ENCODE data around the gene ZNF654. TPM values are rescaled to one million over a fixed set of nuclear protein-coding genes. Genes with fewer than 3 reads are reported as not detected.

ZNF654 gene
- total RNA-seq, result 10 to 100 TPM; 17.5 to 28.6 (median 24.5) TPM

DNA sequence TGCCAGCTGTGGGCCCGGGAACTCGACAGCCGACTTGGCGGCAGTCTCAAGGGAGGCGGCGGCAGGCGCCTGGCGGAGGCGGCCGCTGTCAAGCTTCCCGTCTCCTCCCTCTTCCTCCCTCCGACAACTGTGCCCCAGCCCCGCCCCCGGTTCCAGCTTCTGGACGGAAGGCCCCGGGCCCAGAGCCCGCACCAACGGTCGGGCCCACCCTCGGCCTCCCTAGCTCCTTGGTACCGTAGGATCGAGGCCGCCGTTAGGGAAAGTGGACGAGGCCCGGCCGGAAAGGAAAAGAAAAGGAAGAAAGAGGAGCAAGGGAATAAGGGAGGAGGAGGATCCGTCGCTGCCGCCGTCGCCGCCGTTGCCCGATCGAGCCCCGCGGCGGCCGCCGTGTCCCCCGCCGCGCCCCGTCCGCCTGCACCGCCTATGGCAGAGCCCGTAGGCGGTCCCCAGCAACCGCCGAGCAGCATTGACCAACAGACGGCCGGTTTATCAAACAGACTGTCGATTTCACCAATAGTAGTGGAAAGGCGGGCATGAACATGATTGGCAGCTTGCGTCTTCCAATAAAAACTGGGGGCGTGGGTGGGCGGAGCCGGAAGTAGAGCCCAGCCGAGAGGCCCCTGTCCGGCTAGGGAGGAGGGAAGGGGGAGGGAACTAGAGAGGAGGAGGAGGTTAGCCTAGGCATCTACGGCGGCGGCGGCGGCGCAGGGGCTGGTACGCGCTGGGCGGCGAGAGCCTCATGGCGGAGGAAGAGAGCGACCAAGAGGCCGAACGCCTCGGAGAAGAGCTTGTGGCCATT is at the start of gene ZNF654, which contains the start of gene CGGBP1:
Gene ZNF654 (plus strand): TSS at position 675 of the 799 bp plus-strand sequence. CDS start 65 bp downstream, at position 740.
Gene CGGBP1 (minus strand): TSS at position 425 of the 799 bp plus-strand sequence. CDS start 3,029 bp downstream, outside the sequence.
- TF ChIP-seq, protein P1, sequence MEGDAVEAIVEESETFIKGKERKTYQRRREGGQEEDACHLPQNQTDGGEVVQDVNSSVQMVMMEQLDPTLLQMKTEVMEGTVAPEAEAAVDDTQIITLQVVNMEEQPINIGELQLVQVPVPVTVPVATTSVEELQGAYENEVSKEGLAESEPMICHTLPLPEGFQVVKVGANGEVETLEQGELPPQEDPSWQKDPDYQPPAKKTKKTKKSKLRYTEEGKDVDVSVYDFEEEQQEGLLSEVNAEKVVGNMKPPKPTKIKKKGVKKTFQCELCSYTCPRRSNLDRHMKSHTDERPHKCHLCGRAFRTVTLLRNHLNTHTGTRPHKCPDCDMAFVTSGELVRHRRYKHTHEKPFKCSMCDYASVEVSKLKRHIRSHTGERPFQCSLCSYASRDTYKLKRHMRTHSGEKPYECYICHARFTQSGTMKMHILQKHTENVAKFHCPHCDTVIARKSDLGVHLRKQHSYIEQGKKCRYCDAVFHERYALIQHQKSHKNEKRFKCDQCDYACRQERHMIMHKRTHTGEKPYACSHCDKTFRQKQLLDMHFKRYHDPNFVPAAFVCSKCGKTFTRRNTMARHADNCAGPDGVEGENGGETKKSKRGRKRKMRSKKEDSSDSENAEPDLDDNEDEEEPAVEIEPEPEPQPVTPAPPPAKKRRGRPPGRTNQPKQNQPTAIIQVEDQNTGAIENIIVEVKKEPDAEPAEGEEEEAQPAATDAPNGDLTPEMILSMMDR (IDR thresholded peaks at IDR 0.05; ENCODE audit: low read depth), result no peak

DNA sequence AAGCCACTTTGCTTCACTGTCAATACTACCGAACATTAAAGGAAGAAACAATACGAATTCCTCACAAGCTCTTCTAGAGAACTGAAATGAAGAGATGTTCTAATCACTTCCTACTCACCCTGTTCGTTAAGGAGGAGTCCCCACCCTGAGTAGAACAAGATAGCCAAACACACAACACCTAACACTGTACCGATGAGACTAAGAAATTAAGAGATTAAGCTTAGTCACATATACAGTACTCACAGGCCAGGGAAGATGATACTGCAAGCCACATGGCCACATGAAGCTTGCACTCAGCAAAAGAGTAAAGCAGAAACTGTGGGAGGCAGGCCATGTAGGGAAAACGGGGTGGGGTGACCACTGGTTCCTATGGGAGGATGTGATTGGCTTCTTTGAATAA is 48.2 kb upstream of the ZNF654 start:
- TF ChIP-seq, protein P1 (IDR thresholded peaks at IDR 0.05; ENCODE audit: low read depth), result no peak

DNA sequence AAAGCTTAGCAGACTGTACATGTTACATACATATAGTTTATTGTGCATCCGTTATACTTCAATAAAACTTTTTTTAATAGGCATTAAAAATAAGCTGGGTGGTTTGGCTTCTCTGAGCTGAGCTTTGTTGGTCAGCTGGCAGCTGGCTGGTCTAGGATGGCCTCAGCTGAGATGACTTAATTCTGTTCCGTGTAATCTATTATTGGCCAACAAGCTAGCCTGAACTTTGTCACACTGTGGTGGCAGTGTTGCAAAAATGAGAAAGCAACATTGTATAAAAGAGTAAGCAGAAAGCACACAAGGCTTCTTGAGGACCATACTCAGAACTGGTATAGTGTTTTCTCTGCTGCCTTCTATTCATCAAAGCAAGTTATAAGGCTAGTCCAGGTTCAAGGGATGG is 45.5 kb upstream of the ZNF654 start:
- TF ChIP-seq, protein P1 (IDR thresholded peaks at IDR 0.05; ENCODE audit: low read depth), result no peak

DNA sequence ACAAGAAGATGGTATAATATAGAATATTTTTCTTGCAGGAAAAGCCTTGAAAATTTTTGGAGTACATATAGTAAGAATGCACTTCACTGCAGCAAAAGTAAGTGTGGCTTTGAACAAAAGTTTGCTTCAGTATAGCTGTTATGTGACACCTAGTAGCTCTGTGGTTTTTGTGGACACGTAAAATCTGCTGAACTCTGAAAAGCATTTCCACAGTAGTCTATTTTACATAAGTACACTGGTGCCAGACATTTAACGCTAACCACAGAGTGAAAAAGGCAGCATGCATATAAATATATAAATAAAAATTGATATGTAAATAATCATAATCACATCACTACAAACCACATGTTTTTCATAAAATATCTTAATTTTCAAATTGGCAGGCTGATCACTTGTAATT is 40.0 kb upstream of the ZNF654 start:
- TF ChIP-seq, protein P1 (IDR thresholded peaks at IDR 0.05; ENCODE audit: low read depth), result no peak

DNA sequence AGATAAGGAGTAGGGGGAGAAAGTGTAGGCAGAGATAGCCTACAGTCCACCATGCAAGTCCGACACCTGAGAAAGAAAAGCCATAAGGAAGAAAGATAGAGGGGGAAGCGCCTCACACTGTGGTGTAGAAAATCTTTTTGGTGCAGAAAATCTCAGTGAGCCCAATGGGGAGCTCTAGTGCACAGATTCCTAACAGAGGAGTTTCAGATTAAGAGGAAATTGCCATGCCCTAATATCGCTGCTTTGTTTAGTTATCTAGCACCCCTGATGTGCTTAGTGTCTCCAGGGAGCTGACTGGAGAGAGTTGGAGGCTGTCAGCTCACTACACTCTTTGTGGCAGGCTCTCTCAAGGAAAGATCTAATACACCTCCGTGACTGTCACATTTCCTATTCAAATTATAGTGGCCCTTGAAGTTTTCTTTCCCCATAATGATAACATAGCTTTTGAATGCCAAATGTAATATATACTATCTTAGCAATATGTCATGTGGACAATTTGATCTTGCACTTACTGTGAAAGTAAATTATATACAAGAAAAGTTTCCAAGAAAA is 34.0 kb upstream of the ZNF654 start:
- TF ChIP-seq, protein P1 (IDR thresholded peaks at IDR 0.05; ENCODE audit: low read depth), result no peak

DNA sequence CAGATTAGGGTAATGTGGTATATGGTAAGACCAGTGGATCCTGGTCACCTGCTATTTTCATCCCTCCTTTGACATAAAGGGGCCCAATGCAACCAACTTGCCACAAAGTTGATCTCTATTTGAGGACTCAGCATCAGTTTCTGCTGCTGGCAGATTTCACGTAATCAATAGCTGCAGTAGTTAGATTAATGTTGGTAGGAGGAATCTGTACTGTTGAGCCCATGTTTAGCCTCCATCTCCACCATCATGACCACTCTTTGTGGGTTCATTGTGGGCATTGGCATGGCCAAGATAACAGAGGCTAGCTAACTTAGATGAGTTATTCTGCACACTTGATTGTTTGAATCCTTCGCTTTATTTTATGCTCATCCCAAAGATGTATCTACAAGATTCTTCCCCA is 30.2 kb upstream of the ZNF654 start:
- TF ChIP-seq, protein P1 (IDR thresholded peaks at IDR 0.05; ENCODE audit: low read depth), result no peak

DNA sequence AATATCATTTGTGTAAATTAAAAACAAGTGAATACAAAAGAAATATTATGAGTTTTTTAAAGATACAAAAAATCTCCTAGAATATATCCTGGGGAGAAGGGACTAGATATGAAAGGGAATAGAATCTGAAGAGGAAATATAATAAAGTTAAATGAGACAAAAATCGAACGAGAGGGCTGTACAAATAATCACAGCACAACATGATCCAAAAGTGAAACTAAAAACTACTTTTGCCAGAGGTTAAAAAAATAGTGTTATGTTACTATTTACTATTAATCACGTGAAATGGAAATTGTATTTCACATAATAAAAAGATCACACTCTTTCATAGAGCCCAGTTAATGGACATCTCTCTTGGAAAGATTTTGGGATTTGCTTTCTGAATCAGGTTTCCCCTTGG is 28.8 kb upstream of the ZNF654 start:
- TF ChIP-seq, protein P1 (IDR thresholded peaks at IDR 0.05; ENCODE audit: low read depth), result no peak
